ENCODE measurements around the gene LYZ.
A peak's percentile ranks its signal among the peaks of the same experiment; 100 is the strongest.

The LYZ gene

DNA sequence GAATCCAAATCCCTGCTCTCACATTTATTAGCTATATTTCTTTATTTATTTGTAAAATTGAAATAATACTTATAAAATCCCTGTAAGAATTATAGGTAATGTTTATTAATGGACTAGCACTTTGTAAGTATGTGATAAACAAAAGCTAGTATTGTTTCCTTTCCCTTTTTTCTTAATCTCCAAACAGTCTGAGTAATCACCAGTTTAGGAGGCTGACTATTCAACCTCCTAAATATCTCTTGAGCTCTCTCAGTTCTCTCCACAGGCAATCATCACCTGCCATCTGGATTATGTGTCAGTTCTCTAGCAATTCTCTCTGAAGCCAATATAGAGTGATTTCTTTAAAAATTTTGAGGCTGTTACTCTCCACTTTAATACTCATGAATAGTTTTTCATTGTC lies 9.2 kb upstream of the LYZ start:
- DNase-seq (ENCODE audit: low spot score): no peak

DNA sequence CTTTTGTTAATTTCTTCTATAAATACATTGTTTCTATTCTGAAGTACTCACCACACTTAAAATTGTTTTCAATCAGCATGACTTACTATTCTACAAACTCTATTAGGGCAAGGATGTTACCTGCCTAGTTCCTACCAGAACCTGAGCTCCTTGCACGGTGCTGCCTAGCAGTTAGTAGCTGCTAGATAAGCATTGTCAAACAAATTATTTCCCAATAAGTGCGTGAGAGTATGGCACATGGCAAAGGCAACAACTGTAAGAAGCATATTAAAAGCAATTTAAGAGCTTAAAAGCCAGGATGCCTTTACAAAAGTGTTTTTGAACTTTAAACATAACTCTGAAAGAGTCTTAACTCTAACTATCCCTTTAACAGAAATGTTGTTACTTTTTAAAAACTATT lies 8.2 kb upstream of the LYZ start:
- DNase-seq (ENCODE audit: low spot score): no peak

DNA sequence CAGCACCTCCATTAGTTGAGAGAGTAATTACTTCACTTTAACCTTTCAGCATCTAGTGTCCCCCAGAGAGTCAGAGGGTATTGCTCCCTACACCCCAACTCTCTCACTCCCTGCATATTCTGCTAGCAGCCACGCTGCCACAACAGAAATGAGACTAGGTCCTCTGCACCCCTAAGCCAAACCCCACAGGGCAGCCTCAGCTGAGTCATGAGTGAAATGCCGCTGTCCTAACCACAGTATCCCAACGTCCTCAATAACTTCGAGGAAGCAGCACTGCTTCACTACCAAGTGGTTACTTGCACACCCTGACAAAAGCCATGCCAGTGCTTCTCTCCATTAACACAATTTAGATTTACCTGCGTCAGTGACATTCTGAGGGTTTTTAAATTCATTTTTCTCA lies 6.9 kb upstream of the LYZ start:
- DNase-seq (ENCODE audit: low spot score): no peak

DNA sequence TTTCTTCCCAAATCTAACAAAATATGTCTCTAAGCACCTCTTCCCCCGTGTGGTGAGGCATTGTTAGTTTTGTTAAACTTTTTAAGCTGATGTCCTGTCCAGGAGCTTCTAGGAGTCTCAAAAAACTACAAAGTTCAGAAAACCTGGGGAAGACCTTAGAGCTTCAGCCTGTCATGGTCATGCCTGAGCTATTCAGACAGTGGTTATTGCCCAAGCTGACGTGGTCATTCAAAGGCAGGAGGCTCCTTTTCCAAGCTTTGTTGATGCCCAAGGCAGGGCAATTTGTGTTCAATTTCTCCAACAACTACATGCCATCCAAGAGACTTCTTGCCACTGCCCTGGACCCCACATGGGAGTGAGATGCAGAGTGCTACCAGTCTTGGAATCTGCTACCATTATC lies 5.8 kb upstream of the LYZ start:
- DNase-seq (ENCODE audit: low spot score): no peak

DNA sequence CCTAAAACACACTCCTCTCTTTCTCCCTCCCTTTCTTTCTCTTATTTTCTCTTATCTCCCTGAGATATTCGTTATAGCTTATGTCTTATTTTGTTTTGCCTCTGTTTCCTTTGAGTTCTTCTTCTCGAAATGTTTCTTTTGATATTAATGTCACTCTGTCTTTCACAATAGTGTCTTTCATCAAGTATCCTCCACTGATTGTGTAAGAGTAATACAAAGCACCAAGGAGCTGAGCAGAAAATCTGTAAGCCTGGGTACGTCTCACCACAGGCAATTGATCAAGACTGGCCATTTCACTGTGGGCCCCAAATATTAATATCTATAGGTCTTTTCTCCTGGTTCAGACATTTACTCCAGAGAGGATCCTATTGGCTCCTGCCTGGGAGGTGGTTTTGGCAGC lies 4.8 kb upstream of the LYZ start:
- DNase-seq (ENCODE audit: low spot score): no peak

DNA sequence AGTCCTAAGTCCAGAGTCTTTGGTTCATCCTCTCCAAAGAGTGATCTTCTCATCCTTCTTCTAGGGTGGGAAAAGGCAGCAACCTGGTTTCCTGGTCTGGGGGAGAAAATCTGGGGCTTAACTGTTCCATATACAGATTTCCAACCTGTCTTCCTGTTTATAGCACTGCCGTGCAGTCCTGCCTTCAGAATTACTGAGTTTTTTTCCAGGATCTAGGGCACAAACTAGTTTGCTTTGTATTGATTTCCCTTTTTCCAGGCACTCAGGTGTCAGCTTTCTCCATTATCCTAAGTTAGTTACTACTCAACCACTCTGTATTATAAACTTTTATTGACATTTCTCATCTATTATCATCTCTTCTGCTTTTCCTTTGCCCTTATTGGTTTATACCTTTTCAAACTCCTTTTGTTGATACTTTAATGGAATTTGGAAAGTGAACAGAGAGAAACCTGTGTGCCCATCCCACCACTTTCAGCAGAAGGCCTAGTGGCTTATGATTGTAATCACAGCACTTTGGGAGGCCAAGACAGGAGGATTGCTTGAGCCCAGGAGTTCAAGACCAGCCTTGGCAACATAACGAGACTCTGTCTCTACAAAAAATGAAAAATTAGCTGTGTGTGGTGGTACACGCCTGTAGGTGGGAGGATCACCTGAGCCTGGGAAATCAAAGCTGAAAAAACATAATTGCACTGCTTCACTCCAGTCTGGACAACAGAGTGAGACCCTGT lies 4.1 kb upstream of the LYZ start:
- DNase-seq (ENCODE audit: low spot score): no peak

DNA sequence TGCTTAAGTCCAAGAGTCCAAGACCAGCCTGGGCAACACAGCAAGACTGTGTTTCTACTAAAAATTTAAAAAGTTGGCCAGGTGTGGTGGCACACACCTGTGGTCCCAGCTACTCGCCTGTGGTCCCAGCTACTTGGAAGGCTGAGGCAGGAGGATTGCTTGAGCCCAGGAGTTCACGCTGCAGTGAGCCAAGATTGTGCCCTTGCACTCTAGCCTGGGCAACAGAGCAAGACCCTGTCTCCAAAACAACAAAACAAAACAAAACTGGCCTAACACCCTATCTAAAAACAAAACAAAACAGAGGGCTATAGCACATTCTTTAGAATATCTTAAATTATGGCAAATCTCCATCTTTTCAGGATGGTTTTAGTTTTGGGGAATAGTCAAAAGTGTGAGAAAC lies 3.1 kb upstream of the LYZ start:
- DNase-seq (ENCODE audit: low spot score): no peak

DNA sequence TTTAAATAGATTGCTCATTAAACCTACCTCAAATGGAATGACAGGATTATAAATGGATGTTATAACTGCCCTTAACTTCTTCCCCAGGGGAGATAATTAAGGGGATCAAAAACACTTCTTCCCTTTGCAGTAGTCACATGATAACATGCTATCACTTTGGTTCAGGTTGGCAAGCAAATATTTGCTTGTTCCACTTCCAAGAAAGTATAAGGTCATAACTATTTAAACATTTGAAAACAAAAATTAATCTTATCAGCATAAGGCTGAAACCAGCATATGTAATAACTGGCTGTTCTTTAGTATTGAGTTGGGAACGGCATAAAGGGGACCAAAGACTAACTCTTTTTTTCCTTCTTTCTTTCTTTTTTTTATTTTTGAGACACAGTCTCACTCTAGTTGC lies 2.4 kb upstream of the LYZ start:
- no peak for DNase-seq (ENCODE audit: low spot score)

DNA sequence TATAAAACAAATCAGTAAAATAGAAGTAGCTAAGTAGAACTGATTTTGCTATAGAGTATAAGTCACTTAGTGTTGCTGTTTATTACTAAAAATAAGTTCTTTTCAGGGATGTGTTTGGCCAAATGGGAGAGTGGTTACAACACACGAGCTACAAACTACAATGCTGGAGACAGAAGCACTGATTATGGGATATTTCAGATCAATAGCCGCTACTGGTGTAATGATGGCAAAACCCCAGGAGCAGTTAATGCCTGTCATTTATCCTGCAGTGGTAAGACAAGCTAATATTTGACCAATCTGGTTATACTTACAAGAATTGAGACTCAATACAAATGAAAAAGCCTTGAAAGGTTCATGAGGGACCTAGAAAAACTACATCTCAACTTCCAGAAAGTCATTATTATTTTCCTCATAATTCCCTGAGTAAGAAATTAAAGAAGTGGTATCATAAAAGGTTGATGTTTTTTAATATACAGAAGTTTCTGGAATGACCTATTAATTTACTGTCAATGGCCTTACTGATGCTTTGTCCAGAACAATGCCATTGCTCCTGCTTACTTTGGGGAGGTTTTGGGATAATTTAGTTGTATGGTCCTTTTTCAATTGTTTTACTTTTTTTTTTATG lies 1.9 kb downstream of the LYZ start:
- no peak for DNase-seq (ENCODE audit: low spot score)

DNA sequence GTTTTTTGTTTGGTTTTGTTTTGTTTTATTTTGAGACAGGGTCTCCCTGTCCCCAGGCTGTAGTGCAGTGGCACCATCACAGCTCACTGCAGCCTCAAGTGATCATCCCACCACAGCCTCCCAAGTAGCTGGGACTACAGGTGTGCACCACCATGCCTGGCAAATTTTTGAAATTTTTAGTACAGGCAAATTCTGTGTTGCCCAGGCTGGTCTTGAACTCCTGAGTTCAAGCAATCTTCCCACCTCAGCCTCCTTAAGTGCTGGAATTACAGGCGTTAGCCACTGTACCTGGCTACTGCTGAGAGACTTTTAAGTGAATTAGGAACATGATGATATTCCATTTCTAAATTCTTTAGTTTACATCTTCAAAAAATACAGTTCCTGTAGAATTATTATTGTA lies 2.6 kb downstream of the LYZ start:
- no peak for DNase-seq (ENCODE audit: low spot score)

DNA sequence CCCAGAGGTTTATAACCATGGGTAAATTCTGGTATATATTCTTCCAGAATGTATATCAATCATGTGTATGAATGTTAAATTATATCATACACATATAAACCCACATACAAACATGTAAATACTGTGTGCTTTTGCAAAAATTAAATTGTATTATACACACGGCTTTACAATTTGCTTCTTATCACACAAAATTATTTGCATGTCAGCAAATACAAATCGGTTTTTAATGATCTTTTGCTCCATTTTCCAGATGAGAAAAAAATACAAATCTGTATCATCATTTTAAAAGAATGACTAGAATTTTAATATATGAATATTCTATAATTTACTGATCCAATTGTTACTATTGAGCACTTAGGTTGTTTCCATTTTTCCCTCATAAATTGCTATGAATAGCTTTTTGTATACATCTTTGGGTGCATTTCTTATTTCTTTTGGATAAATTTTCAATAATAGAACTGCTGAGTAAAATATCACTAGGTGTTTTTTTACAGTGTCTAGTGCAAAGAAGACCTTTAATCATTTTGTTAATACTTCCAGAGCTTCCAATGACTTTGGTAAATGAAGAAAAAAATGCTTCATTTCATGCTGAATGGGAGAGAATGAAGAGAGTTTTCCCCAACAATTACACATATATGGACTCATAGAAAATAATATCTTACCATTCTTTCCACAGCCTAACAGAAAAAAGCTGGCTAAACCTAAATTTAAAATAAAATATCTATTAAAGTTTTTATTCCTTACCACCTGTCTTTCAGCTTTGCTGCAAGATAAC lies 3.5 kb downstream of the LYZ start:
- DNase-seq (ENCODE audit: low spot score): no peak

DNA sequence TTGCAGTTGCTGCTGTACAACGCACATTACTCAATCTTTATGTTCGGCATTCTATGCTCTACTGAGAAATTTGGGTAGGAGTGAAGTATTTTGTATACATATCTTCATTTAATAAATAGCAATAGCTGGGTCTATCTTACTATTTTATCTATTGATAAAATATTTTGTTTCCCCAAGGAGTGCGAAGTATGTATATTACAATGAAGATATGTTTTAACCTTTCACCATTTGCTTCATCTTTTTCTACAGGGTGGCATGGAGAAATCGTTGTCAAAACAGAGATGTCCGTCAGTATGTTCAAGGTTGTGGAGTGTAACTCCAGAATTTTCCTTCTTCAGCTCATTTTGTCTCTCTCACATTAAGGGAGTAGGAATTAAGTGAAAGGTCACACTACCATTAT lies 4.7 kb downstream of the LYZ start:
- no peak for DNase-seq (ENCODE audit: low spot score)

DNA sequence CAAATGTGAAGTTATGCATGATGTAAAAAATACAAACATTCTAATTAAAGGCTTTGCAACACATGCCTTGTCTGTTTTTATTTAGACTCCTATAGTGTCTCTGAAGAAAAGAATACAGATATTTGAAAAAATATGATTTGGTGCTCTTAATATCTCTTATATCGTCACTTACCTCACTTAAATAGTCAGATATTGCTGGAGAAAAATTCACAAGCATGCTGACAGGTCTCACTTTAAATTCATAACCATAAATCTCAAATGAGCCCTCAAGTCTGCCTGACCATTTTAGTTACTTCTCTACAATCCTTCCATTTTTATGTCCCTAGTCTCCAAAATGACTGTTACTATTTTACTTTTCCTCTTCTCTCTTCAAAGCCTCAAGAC lies 6.0 kb downstream of the LYZ start:
- DNase-seq (ENCODE audit: low spot score): no peak

DNA sequence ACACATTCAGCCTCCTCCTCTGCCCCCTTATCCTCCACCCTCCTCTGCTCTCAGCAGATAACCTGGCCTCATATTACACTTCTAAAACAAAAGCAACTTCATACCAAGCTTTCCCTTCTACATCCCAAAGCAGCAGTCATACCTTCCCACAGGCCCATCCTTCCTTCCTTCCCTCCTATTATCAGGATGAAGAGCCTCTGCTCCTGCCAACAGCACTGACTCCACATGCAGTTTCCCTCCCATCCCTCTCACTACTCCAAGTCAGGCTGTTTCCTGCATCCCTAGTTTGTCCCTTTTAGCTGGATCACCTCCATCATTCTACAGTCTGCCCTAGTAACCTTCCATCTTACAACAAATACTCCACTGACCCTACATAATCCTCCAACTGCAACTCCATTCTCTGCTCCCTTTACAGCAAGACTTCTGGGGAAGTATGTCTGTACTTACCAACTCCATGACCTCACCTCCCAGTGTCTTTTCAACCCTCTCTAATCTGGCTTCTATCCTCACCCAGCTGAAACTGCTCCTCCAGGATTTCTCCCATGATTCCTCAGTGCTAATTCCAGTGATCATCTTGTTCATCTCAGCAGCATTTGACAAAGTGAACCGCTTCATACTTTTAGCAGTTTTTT lies 6.5 kb downstream of the LYZ start:
- no peak for DNase-seq (ENCODE audit: low spot score)

DNA sequence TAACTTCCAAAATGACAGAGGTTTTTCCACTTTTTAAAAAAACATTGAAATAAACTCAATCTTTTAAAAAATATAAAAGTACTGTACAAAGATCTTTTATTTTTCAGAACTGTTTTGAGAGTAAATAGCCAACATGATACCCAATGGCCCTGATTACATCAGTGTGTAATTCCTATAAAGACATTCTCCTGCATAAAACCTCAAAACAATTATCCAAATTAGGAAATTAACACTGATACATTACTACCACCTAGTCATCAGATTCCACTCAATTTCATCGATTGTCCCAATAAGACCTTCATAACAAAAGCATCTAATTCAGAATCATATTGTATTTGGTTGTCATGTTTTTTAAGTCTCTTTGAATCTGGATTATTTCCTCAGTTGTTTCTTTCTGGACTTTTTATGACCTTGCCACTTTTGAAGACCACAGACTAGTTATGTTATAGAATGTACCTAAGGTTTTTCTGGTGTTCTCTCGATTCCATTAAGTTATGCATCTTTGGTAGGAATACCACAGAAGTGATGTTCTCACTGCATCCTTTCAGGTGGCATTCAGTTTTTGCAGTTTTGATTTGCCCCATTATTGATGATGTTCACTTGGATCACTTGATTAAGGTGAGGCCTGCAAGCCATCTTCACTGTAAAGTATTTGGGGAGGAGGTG lies 7.3 kb downstream of the LYZ start:
- DNase-seq (ENCODE audit: low spot score): no peak

DNA sequence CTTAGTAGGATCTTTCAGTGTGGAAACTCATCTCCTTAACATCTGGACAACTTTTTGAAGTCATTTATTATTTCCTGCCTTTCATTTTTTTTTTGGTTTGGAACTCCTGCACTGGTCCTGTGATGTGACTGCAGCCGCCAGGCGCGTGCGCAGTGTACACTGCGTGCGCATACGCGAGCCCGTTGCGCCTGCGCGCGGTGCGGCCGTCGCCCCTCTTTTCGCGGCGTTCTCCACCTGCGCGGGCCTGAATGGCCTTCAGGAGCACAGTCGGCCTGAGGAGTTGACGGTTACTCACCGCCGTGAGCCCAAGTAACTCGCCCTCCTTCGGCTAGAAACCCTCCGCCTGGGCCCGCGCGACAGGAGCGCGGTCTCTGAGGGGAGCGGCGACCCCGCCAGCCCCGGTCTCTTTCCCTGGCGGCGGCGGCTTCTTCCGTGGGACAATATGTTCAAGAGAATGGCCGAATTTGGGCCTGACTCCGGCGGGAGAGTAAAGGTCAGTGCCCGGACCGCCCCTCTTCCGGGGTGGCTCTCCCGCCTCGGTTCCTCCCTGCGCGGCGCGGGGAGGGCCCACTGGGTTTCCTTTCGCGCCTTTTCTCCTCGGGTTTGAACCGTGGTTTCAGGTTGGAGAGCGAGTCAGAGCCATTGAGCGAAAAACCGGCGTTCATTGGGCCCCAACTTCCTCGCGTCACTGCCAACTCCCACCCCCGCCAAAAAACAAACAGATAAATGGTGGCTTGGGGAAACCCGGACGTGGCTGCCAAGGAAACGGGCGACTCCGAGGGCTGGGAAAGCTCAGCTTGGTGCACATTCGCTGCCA lies 11.6 kb downstream of the LYZ start, which contains the start of gene YEATS4:
Gene YEATS4, plus strand, starts transcription at position 213 of the 817 bp plus-strand sequence. Its CDS starts 230 bp downstream, at position 443.
- DNase-seq (ENCODE audit: low spot score): peak; percentile 95

DNA sequence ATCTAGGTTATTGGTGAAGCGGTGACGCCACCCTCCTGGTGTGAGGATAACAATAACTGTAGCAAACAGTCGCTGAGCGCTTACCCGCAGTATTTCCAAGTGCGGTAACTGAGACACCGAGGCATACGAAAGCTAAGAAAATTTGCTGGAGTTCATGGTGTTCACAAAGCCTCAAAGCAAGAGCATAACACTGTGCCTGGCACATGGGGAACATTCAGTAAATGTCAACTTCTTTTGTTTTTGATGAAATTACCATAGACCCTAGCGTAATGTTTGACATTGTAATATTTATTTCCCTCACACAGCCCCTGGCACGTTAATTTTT lies 12.1 kb downstream of the LYZ start:
- no peak for DNase-seq (ENCODE audit: low spot score)

DNA sequence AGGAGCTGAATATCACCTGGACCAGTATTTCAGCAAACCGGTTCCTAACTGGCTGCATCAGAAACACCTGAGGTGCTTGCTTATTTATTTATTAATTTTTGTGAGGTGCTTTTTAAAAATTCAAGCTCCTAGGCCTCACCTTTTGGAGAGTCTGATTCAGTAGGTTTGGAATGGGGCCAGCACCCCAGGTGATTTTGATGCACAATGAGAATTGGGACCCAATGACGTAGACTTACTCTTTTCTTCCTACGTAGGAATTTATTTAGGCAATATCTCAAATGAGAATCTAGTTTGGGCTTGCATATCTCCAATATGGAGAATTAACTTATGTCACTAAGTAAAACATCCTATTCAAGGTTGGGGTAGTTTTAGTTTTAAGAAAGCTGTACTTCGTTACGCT lies 18.6 kb downstream of the LYZ start:
- DNase-seq (ENCODE audit: low spot score): no peak

DNA sequence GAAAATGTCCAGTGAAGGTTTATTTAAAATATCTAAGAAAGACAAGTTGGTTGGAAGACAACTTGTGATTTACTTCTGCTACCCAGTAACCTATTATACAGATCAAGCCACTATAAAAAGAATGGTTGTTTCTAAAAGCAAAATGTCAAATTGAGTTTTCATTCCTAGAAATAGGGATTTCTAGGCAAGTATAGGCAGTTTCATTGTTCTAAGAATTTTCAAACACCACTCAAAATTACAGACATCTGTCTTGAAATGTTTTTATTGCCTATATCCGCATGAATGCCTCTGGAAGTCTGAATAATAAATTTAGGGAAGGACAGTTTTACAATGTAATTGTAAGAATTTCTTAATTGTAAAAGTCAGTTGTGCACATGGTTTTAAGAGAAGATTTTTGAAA lies 20.0 kb downstream of the LYZ start:
- no peak for DNase-seq (ENCODE audit: low spot score)

DNA sequence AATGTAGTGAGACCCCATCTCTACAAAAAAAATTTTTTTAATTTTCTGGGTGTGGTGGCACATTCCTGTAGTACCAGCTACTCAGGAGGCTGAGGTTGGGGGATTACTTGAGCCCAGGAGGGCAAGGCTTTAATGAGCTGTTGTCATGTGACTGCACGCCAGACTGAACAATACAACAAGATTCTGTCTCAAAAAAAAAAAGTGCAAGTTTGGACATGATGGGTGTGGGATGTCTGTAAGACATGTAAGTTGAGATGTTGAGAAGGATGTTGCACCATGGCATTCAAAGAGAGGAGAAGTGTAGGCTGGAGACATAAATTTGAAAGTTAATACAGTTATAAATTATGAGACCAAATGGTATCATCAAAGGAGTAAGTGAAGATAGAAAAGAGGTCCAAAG lies 34.9 kb downstream of the LYZ start:
- no peak for DNase-seq (ENCODE audit: low spot score)

DNA sequence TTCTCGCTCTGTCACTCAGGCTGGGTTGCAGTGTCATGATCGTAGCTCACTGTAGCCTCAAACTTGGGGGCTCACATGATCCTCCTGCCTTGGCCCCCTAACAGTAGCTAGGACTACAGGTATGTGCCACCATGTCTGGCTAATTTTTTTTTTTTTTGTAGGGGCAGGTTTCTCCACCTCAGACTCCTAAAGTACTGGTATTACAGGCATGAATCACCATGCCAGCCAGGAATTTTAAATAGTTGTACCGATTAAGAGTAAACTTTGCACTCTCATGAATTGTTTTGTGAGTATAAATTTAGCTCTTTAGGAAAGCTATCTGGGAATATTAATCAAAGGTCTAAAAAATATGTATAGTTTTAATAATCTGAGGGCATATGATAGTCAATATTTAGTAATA lies 36.9 kb downstream of the LYZ start:
- no peak for DNase-seq (ENCODE audit: low spot score)

DNA sequence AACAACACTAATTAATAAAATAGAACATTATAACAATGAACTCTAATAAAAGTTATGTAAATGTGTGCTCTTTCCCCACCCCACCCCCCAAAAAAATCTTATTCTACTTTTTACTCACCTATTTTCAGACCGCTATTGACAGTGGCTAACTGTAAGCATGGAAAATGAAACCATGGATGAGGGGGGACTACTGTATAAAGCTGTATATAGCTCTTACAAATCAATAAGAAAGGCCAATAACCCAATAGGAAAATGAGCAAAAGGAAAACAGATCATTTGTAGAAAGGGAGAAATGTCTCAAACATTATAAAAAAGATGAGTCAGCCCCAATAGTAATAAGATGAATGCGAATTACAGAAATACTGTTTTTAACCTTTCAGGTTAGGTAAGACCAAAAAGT lies 38.7 kb downstream of the LYZ start:
- no peak for DNase-seq (ENCODE audit: low spot score)

All from germinal center (tissue), 1 donor.